Activated CD8-positive, alpha-beta T cell treated with anti-CD3 and anti-CD28 coated beads for 36 hours (primary cell): ENCODE measurements around the gene SP140L. TPM values are rescaled to one million over a fixed set of nuclear protein-coding genes. Genes with fewer than 3 reads are reported as not detected.
A peak's percentile ranks its signal among the peaks of the same experiment; 100 is the strongest.

Experiments used
- ATAC-seq: fragments of 200-7000 bp; cut with Tn5 transposase; one replicate; pipeline ENCODE4 v1.10.0; 2021; ENCODE audit warnings: mild to moderate bottlenecking, moderate library complexity
- CTCF ChIA-PET: fragments of 350-600 bp; sonication (Branson Sonifier 250); formaldehyde crosslinking; loops from one replicate; lab custom pipeline; 2021; ENCODE audit warnings: antibody characterized with exemption; lab: Charles Lee
- POLR2A ChIA-PET: fragments of 350-600 bp; sonication (Branson Sonifier 250); formaldehyde crosslinking; loops from one replicate; lab custom pipeline; 2021; ENCODE audit warnings: antibody characterized with exemption; lab: Charles Lee
- DNase-seq: peaks from one replicate; pipeline ENCODE4 v3.0.0-alpha.2; 2020
- H3K27ac Mint-ChIP-seq: one replicate; pipeline ENCODE4 v1.8.0; 2021; ENCODE audit warnings: mild to moderate bottlenecking, mixed read lengths
- H3K27me3 Mint-ChIP-seq: one replicate; pipeline ENCODE4 v1.8.0; 2021; ENCODE audit warnings: mixed read lengths
- H3K36me3 Mint-ChIP-seq: one replicate; pipeline ENCODE4 v1.8.0; 2021; ENCODE audit warnings: low read depth, mixed read lengths
- H3K4me1 Mint-ChIP-seq: one replicate; pipeline ENCODE4 v1.8.0; 2021; ENCODE audit warnings: low read depth, mixed read lengths
- H3K4me3 Mint-ChIP-seq: one replicate; pipeline ENCODE4 v1.8.0; 2021; ENCODE audit warnings: mild to moderate bottlenecking, moderate library complexity, mixed read lengths
- H3K9me3 Mint-ChIP-seq: one replicate; pipeline ENCODE4 v1.8.0; 2021; ENCODE audit warnings: mixed read lengths
- CTCF ChIP-seq: fragments of 200-600 bp; IDR thresholded peaks from one replicate; pipeline ENCODE4 v1.8.0; 2022; ENCODE audit warnings: antibody characterized with exemption, mild to moderate bottlenecking
- intact Hi-C: fragments of 100-400 bp; cut with micrococcal nuclease; formaldehyde crosslinking; loops from one replicate; pipeline ENCODE4 v1.10.0; 2022
- total RNA-seq, 2 experiments: library from RNA; stranded (reverse); gene quantifications; one replicate each; pipeline ENCODE4 v1.2.3, GENCODE V29; 2021

SP140L gene
- total RNA-seq, 2 experiments from 2014 or later, result 43.7 to 43.8 TPM

GRCh38 chr2:230410861-230411569 lies 84.0 kb downstream of the SP140L start:
- Mint-ChIP-seq H3K27ac (peak overlapping the region; percentile 96), H3K4me3 (peak overlapping the region; percentile 94), H3K9me3 (no peaks in the 10 kb centered on the region), H3K36me3 (peaks cover 15% of the 10 kb centered on the region), H3K4me1 (peaks cover 54% of the 10 kb centered on the region), H3K27me3 (no peaks in the 10 kb centered on the region)
- peak; percentile 26 for DNase-seq
- intact Hi-C loops, result loop anchor here (10.0 kb wide), 1 partner anchor 86 kb away; the partner anchor contains the start of gene SP140L
- CTCF ChIA-PET, result no interaction called here
- no peak for ATAC-seq
- no peak for TF ChIP-seq CTCF
- POLR2A ChIA-PET, result interaction anchor here (0.8 to 2.0 kb wide), 7 partner anchors 24 to 191 kb away, joined by 3 to 5 read pairs (median 4); partner anchors contain the start of genes SP110, SP140 and SP140L

GRCh38 chr2:230411570-230412370 lies 84.8 kb downstream of the SP140L start:
- ATAC-seq, result peak; percentile 60
- Mint-ChIP-seq H3K4me3 (peak overlapping the region; percentile 94), H3K36me3 (peaks cover 11% of the 10 kb centered on the region), H3K4me1 (peaks cover 54% of the 10 kb centered on the region), H3K27ac (peak overlapping the region; percentile 96), H3K9me3 (no peaks in the 10 kb centered on the region), H3K27me3 (no peaks in the 10 kb centered on the region)
- POLR2A ChIA-PET, result interaction anchor here (0.8 to 2.0 kb wide), 7 partner anchors 19 to 192 kb away, joined by 3 to 5 read pairs (median 4); partner anchors contain the start of genes SP110, SP140 and SP140L
- intact Hi-C loops, result loop anchor here (10.0 kb wide), 1 partner anchor 87 kb away; the partner anchor contains the start of gene SP140L
- CTCF ChIA-PET, result interaction anchor here (1.9 kb wide), 1 partner anchor 35 kb away, joined by 4 read pairs; no protein-coding TSS in a partner anchor
- peak; percentile 59 for DNase-seq
- no peak for TF ChIP-seq CTCF

GRCh38 chr2:230412371-230412711 lies 85.3 kb downstream of the SP140L start:
- peaks cover 5% of the 10 kb centered on the region for H3K36me3 Mint-ChIP-seq
- DNase-seq (no peak), ATAC-seq (no peak)
- intact Hi-C loops, result loop anchor here (10.0 kb wide), 1 partner anchor 88 kb away; the partner anchor contains the start of gene SP140L
- CTCF ChIA-PET, result interaction anchor here (1.9 kb wide), 1 partner anchor 34 kb away, joined by 4 read pairs; no protein-coding TSS in a partner anchor
- POLR2A ChIA-PET, result interaction anchor here (1.0 to 2.0 kb wide), 5 partner anchors 19 to 193 kb away, joined by 3 to 5 read pairs (median 4); partner anchors contain the start of genes SP110 and SP140
- no peak for TF ChIP-seq CTCF
- peak overlapping the region; percentile 96 for H3K27ac Mint-ChIP-seq
- peak overlapping the region; percentile 94 for H3K4me3 Mint-ChIP-seq
- H3K9me3 Mint-ChIP-seq, result no peaks in the 10 kb centered on the region
- H3K27me3 Mint-ChIP-seq, result no peaks in the 10 kb centered on the region
- H3K4me1 Mint-ChIP-seq, result peaks cover 53% of the 10 kb centered on the region

DNA sequence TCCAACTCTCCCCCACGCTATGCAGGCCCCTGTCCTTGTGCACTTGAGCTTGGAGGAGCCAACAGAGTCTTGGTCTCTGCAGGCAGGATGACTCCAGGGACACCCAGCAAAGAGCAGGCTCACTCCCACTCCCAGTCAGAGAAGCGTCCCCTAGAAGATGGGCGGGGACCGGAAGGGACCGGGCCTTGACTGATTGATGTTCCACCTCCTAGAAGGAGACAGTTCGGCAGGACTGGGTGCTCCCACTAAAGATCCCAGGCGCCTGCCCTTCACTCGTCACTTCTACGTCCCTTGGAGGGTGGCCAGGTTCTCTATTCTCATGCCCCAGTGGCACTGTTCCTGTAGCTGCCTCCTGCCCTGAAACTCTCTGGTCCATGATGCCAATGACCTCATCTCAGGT lies 85.9 kb downstream of the SP140L start:
- POLR2A ChIA-PET, result interaction anchor here (1.5 to 2.0 kb wide), 3 partner anchors 18 to 193 kb away, joined by 4 to 5 read pairs (median 5); partner anchors contain the start of gene SP110
- H3K4me1 Mint-ChIP-seq, result peaks cover 49% of the 10 kb centered on the region
- peak overlapping the region; percentile 96 for H3K27ac Mint-ChIP-seq
- TF ChIP-seq CTCF, result no peak
- DNase-seq (no peak), ATAC-seq (no peak)
- CTCF ChIA-PET, result interaction anchor here (1.9 kb wide), 1 partner anchor 34 kb away, joined by 4 read pairs; no protein-coding TSS in a partner anchor
- H3K9me3 Mint-ChIP-seq, result no peaks in the 10 kb centered on the region
- peaks cover 6% of the 10 kb centered on the region for H3K36me3 Mint-ChIP-seq
- H3K4me3 Mint-ChIP-seq, result peak overlapping the region; percentile 94
- H3K27me3 Mint-ChIP-seq, result no peaks in the 10 kb centered on the region
- intact Hi-C loops, result loop anchor here (10.0 kb wide), 1 partner anchor 88 kb away; the partner anchor contains the start of gene SP140L
